Measurements from ENCODE around the gene MAP2K4.

Gene MAP2K4

DNA sequence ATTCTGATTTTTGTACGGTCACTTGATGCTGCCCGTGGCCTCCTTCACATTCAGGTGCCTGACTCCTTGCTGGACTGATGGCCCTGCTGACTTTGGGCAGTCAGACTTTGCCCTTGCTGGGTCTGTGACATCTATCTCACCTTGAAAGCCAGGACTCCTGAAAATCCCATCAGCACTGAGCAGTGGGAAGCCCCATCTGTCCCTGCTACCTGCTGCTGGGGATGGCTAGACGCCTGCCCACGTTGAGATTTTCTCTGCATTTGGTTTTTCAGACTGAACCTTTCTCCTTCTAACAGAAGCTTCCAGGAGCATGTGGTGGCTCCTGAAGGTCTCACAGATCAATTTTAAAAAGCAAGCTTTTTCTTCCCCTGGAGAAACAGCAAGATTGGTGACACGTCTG, 13.2 kb upstream of the MAP2K4 start:
- no peak overlapping the region for H3K4me3 ChIP-seq (ENCODE audit: control insufficient read depth, low read depth, low read length)
- DNase-seq (ENCODE audit: low read depth), result no peak
- no peak for TF ChIP-seq CTCF (IDR thresholded peaks at IDR 0.05; ENCODE audit: control insufficient read depth, insufficient read depth, low read depth, low read length, missing control alignments)

- no peak for TF ChIP-seq CTCF (IDR thresholded peaks at IDR 0.05; ENCODE audit: control insufficient read depth, insufficient read depth, low read depth, low read length, missing control alignments)
- DNase-seq (ENCODE audit: low read depth), result no peak
- H3K4me3 ChIP-seq (ENCODE audit: control insufficient read depth, low read depth, low read length), result peak overlapping the region; percentile 68
Observed at GRCh38 chr17:12021623-12022140, 1.0 kb downstream of the MAP2K4 start.

GRCh38 chr17:12022310-12022709, 1.6 kb downstream of the MAP2K4 start:
- H3K4me3 ChIP-seq (ENCODE audit: control insufficient read depth, low read depth, low read length), result no peak overlapping the region
- DNase-seq (ENCODE audit: low read depth), result no peak
- no peak for TF ChIP-seq CTCF (IDR thresholded peaks at IDR 0.05; ENCODE audit: control insufficient read depth, insufficient read depth, low read depth, low read length, missing control alignments)

- no peak for TF ChIP-seq CTCF (IDR thresholded peaks at IDR 0.05; ENCODE audit: control insufficient read depth, insufficient read depth, low read depth, low read length, missing control alignments)
- DNase-seq (ENCODE audit: low read depth), result no peak
- no peak overlapping the region for H3K4me3 ChIP-seq (ENCODE audit: control insufficient read depth, low read depth, low read length)
Observed at GRCh38 chr17:12024327-12024726, 3.6 kb downstream of the MAP2K4 start.

GRCh38 chr17:12027658-12028057, 7.0 kb downstream of the MAP2K4 start:
- no peak overlapping the region for H3K4me3 ChIP-seq (ENCODE audit: control insufficient read depth, low read depth, low read length)
- no peak for TF ChIP-seq CTCF (IDR thresholded peaks at IDR 0.05; ENCODE audit: control insufficient read depth, insufficient read depth, low read depth, low read length, missing control alignments)
- DNase-seq (ENCODE audit: low read depth), result no peak

DNA sequence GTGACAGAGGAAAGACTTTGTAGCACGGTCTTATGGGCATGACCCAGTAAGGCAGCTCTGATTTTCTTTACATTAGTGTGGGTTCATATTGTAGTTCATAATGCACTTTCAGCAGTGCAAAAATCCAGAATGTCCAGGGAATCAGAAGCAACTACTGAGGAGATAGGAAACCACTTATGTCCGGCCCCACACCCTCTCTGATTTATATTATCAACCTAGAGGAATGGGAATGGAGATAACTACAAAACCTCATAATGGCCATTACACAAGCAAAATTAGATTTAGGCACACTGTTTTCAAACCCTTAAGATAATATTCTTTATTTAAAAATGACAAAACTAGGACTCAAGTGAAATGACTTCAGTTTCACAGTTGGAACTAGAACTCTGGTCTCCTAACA, 7.9 kb downstream of the MAP2K4 start:
- no peak for DNase-seq (ENCODE audit: low read depth)
- no peak overlapping the region for H3K4me3 ChIP-seq (ENCODE audit: control insufficient read depth, low read depth, low read length)
- TF ChIP-seq CTCF (IDR thresholded peaks at IDR 0.05; ENCODE audit: control insufficient read depth, insufficient read depth, low read depth, low read length, missing control alignments), result no peak

DNA sequence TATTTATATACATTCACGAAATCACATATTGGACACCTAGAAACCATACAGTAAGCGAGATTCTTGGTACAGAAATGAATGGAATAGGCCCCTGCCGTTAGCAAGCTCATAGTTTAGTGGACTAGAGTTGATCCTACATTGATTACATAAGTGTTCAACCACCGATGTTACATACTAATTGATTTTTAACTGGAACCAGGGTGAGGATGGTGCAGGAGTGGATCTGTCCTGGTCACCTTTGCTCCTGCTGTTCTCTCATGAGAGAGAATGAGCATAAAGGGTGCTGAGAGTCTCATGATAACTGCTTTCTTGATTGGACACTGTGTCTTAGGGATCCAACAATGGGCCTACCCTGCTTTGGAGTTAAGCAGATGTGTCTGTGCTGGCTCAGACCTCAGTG, 13.9 kb downstream of the MAP2K4 start:
- TF ChIP-seq CTCF (IDR thresholded peaks at IDR 0.05; ENCODE audit: control insufficient read depth, insufficient read depth, low read depth, low read length, missing control alignments), result no peak
- DNase-seq (ENCODE audit: low read depth), result no peak
- no peak overlapping the region for H3K4me3 ChIP-seq (ENCODE audit: control insufficient read depth, low read depth, low read length)
